Large intestine (tissue), 3 donors: ENCODE results near the gene ZNF385C. TPM values are rescaled to one million over a fixed set of nuclear protein-coding genes. Genes with fewer than 3 reads are reported as not detected.
A peak's percentile ranks its signal among the peaks of the same experiment; 100 is the strongest.

Source experiments
- DNase-seq, 2 donors: peaks; one replicate each; pipeline versions ENCODE4 v3.0.0 to v3.0.0-alpha.2; 2013
- H3K27ac ChIP-seq: one replicate; pipeline ENCODE4 v1.5.1; 2013; ENCODE audit warnings: low read length
- H3K27me3 ChIP-seq: 2 replicates; pipeline ENCODE4 v1.6.1; 2013; ENCODE audit warnings: low read length; ENCODE audit not compliant: control insufficient read depth, insufficient read depth
- H3K36me3 ChIP-seq: 2 replicates; pipeline ENCODE4 v1.6.1; 2013; ENCODE audit warnings: low read length; ENCODE audit not compliant: control insufficient read depth, insufficient read depth
- H3K4me1 ChIP-seq: one replicate; pipeline ENCODE4 v1.6.1; 2013; ENCODE audit warnings: low read length; ENCODE audit not compliant: control insufficient read depth, insufficient read depth
- H3K4me3 ChIP-seq: one replicate; pipeline ENCODE4 v1.5.1; 2013; ENCODE audit warnings: low read length
- H3K9me3 ChIP-seq: one replicate; pipeline ENCODE4 v1.6.1; 2013; ENCODE audit warnings: mild to moderate bottlenecking, low read depth, low read length, moderate library complexity; ENCODE audit not compliant: control insufficient read depth
- WGBS: methylation state at CpG from one replicate; pipeline ENCODE4 v1.1.5; 2013; ENCODE audit warnings: low lambda C conversion rate; ENCODE audit not compliant: insufficient coverage; 5-methylcytosine and 5-hydroxymethylcytosine counted together
- polyA plus RNA-seq: library from polyadenylated mRNA; unstranded; fragments of 120-200 nt; gene quantifications from one replicate; pipeline ENCODE4 v1.2.1, GENCODE V29; 2013

Gene ZNF385C
- polyA plus RNA-seq, 1 donor, result 1.4 TPM

GRCh38 chr17:42125565-42125964, 27.3 kb upstream of the ZNF385C start:
- no peaks in the 10 kb centered on the region for H3K27me3 ChIP-seq
- peaks cover 20% of the 10 kb centered on the region for H3K4me1 ChIP-seq
- no CpG with 5 or more reads among the region's 12 CpGs for WGBS
- H3K9me3 ChIP-seq, result no peaks in the 10 kb centered on the region
- H3K4me3 ChIP-seq, result no peak overlapping the region
- no peak for DNase-seq
- peaks cover 58% of the 10 kb centered on the region for H3K36me3 ChIP-seq
- H3K27ac ChIP-seq, result no peak overlapping the region

- Histone ChIP-seq H3K36me3 (peaks cover 48% of the 10 kb centered on the region), H3K27me3 (no peaks in the 10 kb centered on the region), H3K4me1 (peaks cover 25% of the 10 kb centered on the region), H3K9me3 (no peaks in the 10 kb centered on the region), H3K4me3 (no peak overlapping the region), H3K27ac (no peak overlapping the region)
- 100% methylated on average over 1 of the region's 3 CpGs for WGBS
- DNase-seq, result no peak
These were observed 26.0 kb upstream of the ZNF385C start for GRCh38 chr17:42124256-42124655.

- H3K9me3 ChIP-seq, result no peaks in the 10 kb centered on the region
- H3K27ac ChIP-seq, result peak within 1 kb of the TSS; percentile 58
- WGBS, result no CpG with 5 or more reads among the region's 61 CpGs
- H3K4me3 ChIP-seq, result peak within 1 kb of the TSS; percentile 4
- peaks cover 43% of the 10 kb centered on the region for H3K36me3 ChIP-seq
- peaks cover 25% of the 10 kb centered on the region for H3K4me1 ChIP-seq
- DNase-seq, result peak; percentile 82 to 92
- H3K27me3 ChIP-seq, result no peaks in the 10 kb centered on the region
These were observed 24.4 kb upstream of the ZNF385C start, which contains the start of gene HSPB9 for GRCh38 chr17:42122371-42123303. HSPB9 (plus strand) TSS chr17:42122804; CDS start chr17:42122851, 47 bp downstream.

GRCh38 chr17:42120770-42121769, 22.8 kb upstream of the ZNF385C start, which contains the start of gene KAT2A:
KAT2A (minus strand) TSS chr17:42121367; CDS start chr17:42121304, 63 bp downstream.
- Histone ChIP-seq H3K36me3 (peaks cover 37% of the 10 kb centered on the region), H3K27ac (peak within 1 kb of the TSS; percentile 58), H3K27me3 (no peaks in the 10 kb centered on the region), H3K4me3 (peak within 1 kb of the TSS; percentile 39), H3K4me1 (peaks cover 25% of the 10 kb centered on the region), H3K9me3 (no peaks in the 10 kb centered on the region)
- WGBS, result no CpG with 5 or more reads among the region's 57 CpGs
- DNase-seq, result peak; percentile 78 to 82

- Histone ChIP-seq H3K36me3 (peaks cover 37% of the 10 kb centered on the region), H3K27me3 (no peaks in the 10 kb centered on the region), H3K4me3 (peak overlapping the region; percentile 39), H3K27ac (no peak overlapping the region), H3K4me1 (peaks cover 25% of the 10 kb centered on the region), H3K9me3 (no peaks in the 10 kb centered on the region)
- no CpG with 5 or more reads among the region's 7 CpGs for WGBS
- DNase-seq, result no peak
These were observed 22.0 kb upstream of the ZNF385C start for GRCh38 chr17:42120161-42120769.

GRCh38 chr17:42119301-42119700, 21.0 kb upstream of the ZNF385C start:
- no peak overlapping the region for H3K27ac ChIP-seq
- no peaks in the 10 kb centered on the region for H3K9me3 ChIP-seq
- H3K4me1 ChIP-seq, result peaks cover 25% of the 10 kb centered on the region
- DNase-seq, result no peak
- no peak overlapping the region for H3K4me3 ChIP-seq
- no peaks in the 10 kb centered on the region for H3K27me3 ChIP-seq
- no CpG with 5 or more reads among the region's 18 CpGs for WGBS
- peaks cover 38% of the 10 kb centered on the region for H3K36me3 ChIP-seq

GRCh38 chr17:42118545-42118944, 20.3 kb upstream of the ZNF385C start:
- H3K9me3 ChIP-seq, result no peaks in the 10 kb centered on the region
- H3K27ac ChIP-seq, result no peak overlapping the region
- H3K27me3 ChIP-seq, result no peaks in the 10 kb centered on the region
- H3K4me1 ChIP-seq, result peaks cover 25% of the 10 kb centered on the region
- WGBS, result 80% methylated on average over 1 of the region's 2 CpGs
- no peak overlapping the region for H3K4me3 ChIP-seq
- DNase-seq, result no peak
- H3K36me3 ChIP-seq, result peaks cover 39% of the 10 kb centered on the region

GRCh38 chr17:42118126-42118510, 19.8 kb upstream of the ZNF385C start:
- Histone ChIP-seq H3K4me3 (no peak overlapping the region), H3K4me1 (peaks cover 26% of the 10 kb centered on the region), H3K27me3 (no peaks in the 10 kb centered on the region), H3K27ac (no peak overlapping the region), H3K9me3 (no peaks in the 10 kb centered on the region), H3K36me3 (peaks cover 43% of the 10 kb centered on the region)
- DNase-seq, result no peak
- WGBS, result no CpG with 5 or more reads among the region's 4 CpGs

GRCh38 chr17:42117397-42118125, 19.3 kb upstream of the ZNF385C start:
- Histone ChIP-seq H3K27me3 (no peaks in the 10 kb centered on the region), H3K4me1 (peaks cover 25% of the 10 kb centered on the region), H3K36me3 (peaks cover 44% of the 10 kb centered on the region), H3K4me3 (no peak overlapping the region), H3K9me3 (no peaks in the 10 kb centered on the region), H3K27ac (no peak overlapping the region)
- WGBS, result no CpG with 5 or more reads among the region's 30 CpGs
- no peak for DNase-seq
